ENCODE results near the gene SPEG.

The SPEG gene

DNA sequence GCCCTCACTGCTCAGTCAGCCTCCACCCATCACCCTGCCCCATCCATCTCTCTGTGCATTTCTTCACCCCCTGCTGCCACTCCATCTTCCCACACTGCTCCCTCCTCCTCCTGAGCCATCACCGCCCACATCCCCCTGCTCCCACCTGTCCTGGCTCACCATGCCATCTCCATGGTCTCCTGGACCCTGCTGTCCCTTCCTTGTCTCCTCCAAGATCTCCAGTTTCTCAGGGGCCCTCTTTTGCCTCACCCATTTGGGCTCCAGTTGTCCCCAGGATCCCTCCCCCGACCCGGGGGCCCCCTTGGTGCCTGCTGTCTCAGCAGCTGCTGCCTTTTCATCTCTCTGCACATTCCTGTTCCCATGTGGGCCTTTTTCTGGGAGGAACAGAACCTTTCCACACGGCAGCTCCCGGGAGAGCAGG, 10.6 kb downstream of the SPEG start:
- DNase-seq (ENCODE audit: low read depth, low spot score) = no peak
- Histone ChIP-seq H3K9ac (ENCODE audit: insufficient read length, low read depth) (peak overlapping the region; percentile 8), H3K9me3 (ENCODE audit: insufficient read depth, low read length) (no peaks in the 10 kb centered on the region), H3K4me1 (ENCODE audit: insufficient read depth, insufficient read length) (peaks cover 26% of the 10 kb centered on the region), H3K27me3 (ENCODE audit: insufficient read depth, insufficient read length) (peaks cover 25% of the 10 kb centered on the region), H3K36me3 (ENCODE audit: insufficient read depth, insufficient read length, low read length) (peaks cover 41% of the 10 kb centered on the region), H3K4me3 (ENCODE audit: insufficient read length, low read depth) (no peak overlapping the region)
- TF ChIP-seq YY1 (IDR thresholded peaks at IDR 0.05; ENCODE audit: insufficient read depth, insufficient read length) (no peak), ZNF274 (IDR thresholded peaks at IDR 0.05; ENCODE audit: low read depth, low read length) (no peak), SUZ12 (IDR thresholded peaks at IDR 0.05; ENCODE audit: extremely low read depth, insufficient read depth, insufficient read length) (no peak)

DNA sequence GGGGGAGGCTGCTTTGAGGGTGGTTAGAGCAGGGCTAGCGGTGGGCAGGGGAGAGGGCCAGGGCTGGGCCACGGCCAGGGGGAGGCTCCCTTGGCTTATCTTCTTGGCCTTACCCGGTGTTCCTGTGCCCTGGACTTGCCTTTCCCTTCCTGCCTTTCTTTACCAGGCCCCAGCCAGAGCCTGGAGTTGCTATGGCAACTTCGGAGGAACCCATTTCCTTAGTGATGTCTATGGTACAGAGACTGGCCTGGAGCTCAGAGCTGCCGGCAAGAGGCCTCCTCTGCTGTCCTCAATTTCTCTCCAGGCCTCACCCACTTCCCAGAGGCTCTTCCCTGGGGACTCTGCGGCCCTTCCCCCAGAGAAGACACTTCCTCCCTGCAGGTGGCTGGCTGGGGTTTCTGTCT, 11.5 kb downstream of the SPEG start:
- H3K9me3 ChIP-seq (ENCODE audit: insufficient read depth, low read length) = no peaks in the 10 kb centered on the region
- H3K27me3 ChIP-seq (ENCODE audit: insufficient read depth, insufficient read length) = peaks cover 19% of the 10 kb centered on the region
- no peak overlapping the region for H3K4me3 ChIP-seq (ENCODE audit: insufficient read length, low read depth)
- peaks cover 26% of the 10 kb centered on the region for H3K4me1 ChIP-seq (ENCODE audit: insufficient read depth, insufficient read length)
- peaks cover 49% of the 10 kb centered on the region for H3K36me3 ChIP-seq (ENCODE audit: insufficient read depth, insufficient read length, low read length)
- DNase-seq (ENCODE audit: low read depth, low spot score) = peak; percentile 49
- no peak overlapping the region for H3K9ac ChIP-seq (ENCODE audit: insufficient read length, low read depth)
- TF ChIP-seq YY1 (IDR thresholded peaks at IDR 0.05; ENCODE audit: insufficient read depth, insufficient read length) (no peak), SUZ12 (IDR thresholded peaks at IDR 0.05; ENCODE audit: extremely low read depth, insufficient read depth, insufficient read length) (no peak), ZNF274 (IDR thresholded peaks at IDR 0.05; ENCODE audit: low read depth, low read length) (no peak)

DNA sequence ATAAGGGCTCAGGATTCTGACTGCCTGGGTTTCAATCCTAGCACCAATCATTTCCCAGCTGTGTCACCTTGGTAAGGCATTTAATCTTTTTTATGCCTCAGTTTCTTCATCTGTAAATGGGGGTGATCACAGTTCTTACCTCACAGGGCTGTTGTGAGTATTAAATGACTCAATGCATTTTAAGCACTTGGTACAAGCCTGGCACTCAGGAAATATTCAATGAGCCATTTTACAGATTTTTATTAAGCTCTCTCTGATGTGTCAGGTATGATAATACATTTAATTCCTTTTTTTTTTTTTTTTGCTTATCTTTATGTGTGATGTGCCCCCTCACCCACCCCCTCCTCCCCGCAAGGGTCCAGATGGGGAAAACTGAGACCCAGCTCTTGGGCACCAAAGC, 12.0 kb downstream of the SPEG start:
- Histone ChIP-seq H3K9me3 (ENCODE audit: insufficient read depth, low read length) (no peaks in the 10 kb centered on the region), H3K4me1 (ENCODE audit: insufficient read depth, insufficient read length) (peaks cover 30% of the 10 kb centered on the region), H3K9ac (ENCODE audit: insufficient read length, low read depth) (no peak overlapping the region), H3K4me3 (ENCODE audit: insufficient read length, low read depth) (no peak overlapping the region), H3K36me3 (ENCODE audit: insufficient read depth, insufficient read length, low read length) (peaks cover 55% of the 10 kb centered on the region), H3K27me3 (ENCODE audit: insufficient read depth, insufficient read length) (peaks cover 13% of the 10 kb centered on the region)
- DNase-seq (ENCODE audit: low read depth, low spot score) = no peak
- TF ChIP-seq ZNF274 (IDR thresholded peaks at IDR 0.05; ENCODE audit: low read depth, low read length) = no peak
- no peak for TF ChIP-seq YY1 (IDR thresholded peaks at IDR 0.05; ENCODE audit: insufficient read depth, insufficient read length)
- no peak for TF ChIP-seq SUZ12 (IDR thresholded peaks at IDR 0.05; ENCODE audit: extremely low read depth, insufficient read depth, insufficient read length)

DNA sequence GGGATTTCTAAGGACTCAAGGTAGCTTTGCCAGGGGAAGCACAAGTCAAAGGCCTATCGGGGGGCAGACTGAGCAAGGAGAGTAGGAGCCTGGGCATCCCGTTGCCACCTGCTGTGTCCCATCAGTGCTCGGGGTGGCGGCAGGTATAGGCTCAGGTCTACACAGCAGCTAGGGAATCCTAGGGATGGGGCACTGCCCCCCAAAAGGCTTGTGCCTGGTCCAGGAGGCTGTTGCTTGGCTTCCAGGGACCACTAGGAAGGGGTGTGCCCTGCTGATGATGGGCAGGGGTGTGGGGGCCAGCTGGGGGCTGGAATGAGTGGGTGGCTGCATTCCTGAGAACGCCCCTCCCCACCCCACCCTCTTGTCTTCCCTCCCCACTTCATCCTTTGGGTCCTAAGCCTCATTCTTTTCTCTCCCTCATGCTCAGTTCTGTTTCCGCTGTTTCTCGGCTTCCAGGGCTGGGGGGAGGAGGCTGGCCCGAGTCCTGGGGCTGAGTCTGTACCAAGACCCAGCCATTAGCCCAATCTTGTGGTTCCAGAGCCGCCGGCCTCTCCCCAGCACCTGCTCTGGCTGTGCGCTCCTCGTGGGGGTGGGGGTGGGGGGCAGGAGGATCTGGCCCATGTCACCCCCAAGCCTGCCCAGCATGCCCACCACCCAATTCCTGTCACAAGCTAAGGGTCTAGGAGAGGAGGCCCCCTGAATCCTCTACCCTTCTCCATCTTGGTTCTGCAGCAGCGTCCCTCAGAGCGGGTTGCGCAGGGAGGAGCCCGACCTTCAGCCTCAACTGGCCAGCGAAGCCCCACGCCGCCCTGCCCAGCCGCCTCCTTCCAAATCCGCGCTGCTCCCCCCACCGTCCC, 12.8 kb downstream of the SPEG start:
- Histone ChIP-seq H3K4me1 (ENCODE audit: insufficient read depth, insufficient read length) (peaks cover 32% of the 10 kb centered on the region), H3K9me3 (ENCODE audit: insufficient read depth, low read length) (no peaks in the 10 kb centered on the region), H3K36me3 (ENCODE audit: insufficient read depth, insufficient read length, low read length) (peaks cover 60% of the 10 kb centered on the region), H3K27me3 (ENCODE audit: insufficient read depth, insufficient read length) (peaks cover 12% of the 10 kb centered on the region), H3K9ac (ENCODE audit: insufficient read length, low read depth) (no peak overlapping the region), H3K4me3 (ENCODE audit: insufficient read length, low read depth) (no peak overlapping the region)
- no peak for DNase-seq (ENCODE audit: low read depth, low spot score)
- TF ChIP-seq YY1 (IDR thresholded peaks at IDR 0.05; ENCODE audit: insufficient read depth, insufficient read length) (no peak), SUZ12 (IDR thresholded peaks at IDR 0.05; ENCODE audit: extremely low read depth, insufficient read depth, insufficient read length) (no peak), ZNF274 (IDR thresholded peaks at IDR 0.05; ENCODE audit: low read depth, low read length) (no peak)

DNA sequence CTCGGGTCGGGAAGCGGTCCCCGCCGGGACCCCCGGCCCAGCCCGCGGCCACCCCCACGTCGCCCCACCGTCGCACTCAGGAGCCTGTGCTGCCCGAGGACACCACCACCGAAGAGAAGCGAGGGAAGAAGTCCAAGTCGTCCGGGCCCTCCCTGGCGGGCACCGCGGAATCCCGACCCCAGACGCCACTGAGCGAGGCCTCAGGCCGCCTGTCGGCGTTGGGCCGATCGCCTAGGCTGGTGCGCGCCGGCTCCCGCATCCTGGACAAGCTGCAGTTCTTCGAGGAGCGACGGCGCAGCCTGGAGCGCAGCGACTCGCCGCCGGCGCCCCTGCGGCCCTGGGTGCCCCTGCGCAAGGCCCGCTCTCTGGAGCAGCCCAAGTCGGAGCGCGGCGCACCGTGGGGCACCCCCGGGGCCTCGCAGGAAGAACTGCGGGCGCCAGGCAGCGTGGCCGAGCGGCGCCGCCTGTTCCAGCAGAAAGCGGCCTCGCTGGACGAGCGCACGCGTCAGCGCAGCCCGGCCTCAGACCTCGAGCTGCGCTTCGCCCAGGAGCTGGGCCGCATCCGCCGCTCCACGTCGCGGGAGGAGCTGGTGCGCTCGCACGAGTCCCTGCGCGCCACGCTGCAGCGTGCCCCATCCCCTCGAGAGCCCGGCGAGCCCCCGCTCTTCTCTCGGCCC, 13.6 kb downstream of the SPEG start:
- Histone ChIP-seq H3K9ac (ENCODE audit: insufficient read length, low read depth) (no peak overlapping the region), H3K4me3 (ENCODE audit: insufficient read length, low read depth) (no peak overlapping the region), H3K27me3 (ENCODE audit: insufficient read depth, insufficient read length) (peaks cover 4% of the 10 kb centered on the region), H3K36me3 (ENCODE audit: insufficient read depth, insufficient read length, low read length) (peaks cover 58% of the 10 kb centered on the region), H3K4me1 (ENCODE audit: insufficient read depth, insufficient read length) (peaks cover 32% of the 10 kb centered on the region), H3K9me3 (ENCODE audit: insufficient read depth, low read length) (no peaks in the 10 kb centered on the region)
- no peak for DNase-seq (ENCODE audit: low read depth, low spot score)
- TF ChIP-seq SUZ12 (IDR thresholded peaks at IDR 0.05; ENCODE audit: extremely low read depth, insufficient read depth, insufficient read length) (no peak), YY1 (IDR thresholded peaks at IDR 0.05; ENCODE audit: insufficient read depth, insufficient read length) (no peak), ZNF274 (IDR thresholded peaks at IDR 0.05; ENCODE audit: low read depth, low read length) (no peak)

DNA sequence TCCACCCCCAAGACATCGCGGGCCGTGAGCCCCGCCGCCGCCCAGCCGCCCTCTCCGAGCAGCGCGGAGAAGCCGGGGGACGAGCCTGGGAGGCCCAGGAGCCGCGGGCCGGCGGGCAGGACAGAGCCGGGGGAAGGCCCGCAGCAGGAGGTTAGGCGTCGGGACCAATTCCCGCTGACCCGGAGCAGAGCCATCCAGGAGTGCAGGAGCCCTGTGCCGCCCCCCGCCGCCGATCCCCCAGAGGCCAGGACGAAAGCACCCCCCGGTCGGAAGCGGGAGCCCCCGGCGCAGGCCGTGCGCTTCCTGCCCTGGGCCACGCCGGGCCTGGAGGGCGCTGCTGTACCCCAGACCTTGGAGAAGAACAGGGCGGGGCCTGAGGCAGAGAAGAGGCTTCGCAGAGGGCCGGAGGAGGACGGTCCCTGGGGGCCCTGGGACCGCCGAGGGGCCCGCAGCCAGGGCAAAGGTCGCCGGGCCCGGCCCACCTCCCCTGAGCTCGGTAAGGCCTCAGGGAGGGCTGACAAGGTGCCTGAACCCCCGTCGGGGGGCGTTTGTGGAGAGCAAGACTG, 14.2 kb downstream of the SPEG start:
- TF ChIP-seq YY1 (IDR thresholded peaks at IDR 0.05; ENCODE audit: insufficient read depth, insufficient read length) (no peak), ZNF274 (IDR thresholded peaks at IDR 0.05; ENCODE audit: low read depth, low read length) (no peak), SUZ12 (IDR thresholded peaks at IDR 0.05; ENCODE audit: extremely low read depth, insufficient read depth, insufficient read length) (no peak)
- Histone ChIP-seq H3K36me3 (ENCODE audit: insufficient read depth, insufficient read length, low read length) (peaks cover 57% of the 10 kb centered on the region), H3K4me1 (ENCODE audit: insufficient read depth, insufficient read length) (peaks cover 38% of the 10 kb centered on the region), H3K4me3 (ENCODE audit: insufficient read length, low read depth) (no peak overlapping the region), H3K9me3 (ENCODE audit: insufficient read depth, low read length) (no peaks in the 10 kb centered on the region), H3K27me3 (ENCODE audit: insufficient read depth, insufficient read length) (no peaks in the 10 kb centered on the region), H3K9ac (ENCODE audit: insufficient read length, low read depth) (no peak overlapping the region)
- DNase-seq (ENCODE audit: low read depth, low spot score) = no peak

DNA sequence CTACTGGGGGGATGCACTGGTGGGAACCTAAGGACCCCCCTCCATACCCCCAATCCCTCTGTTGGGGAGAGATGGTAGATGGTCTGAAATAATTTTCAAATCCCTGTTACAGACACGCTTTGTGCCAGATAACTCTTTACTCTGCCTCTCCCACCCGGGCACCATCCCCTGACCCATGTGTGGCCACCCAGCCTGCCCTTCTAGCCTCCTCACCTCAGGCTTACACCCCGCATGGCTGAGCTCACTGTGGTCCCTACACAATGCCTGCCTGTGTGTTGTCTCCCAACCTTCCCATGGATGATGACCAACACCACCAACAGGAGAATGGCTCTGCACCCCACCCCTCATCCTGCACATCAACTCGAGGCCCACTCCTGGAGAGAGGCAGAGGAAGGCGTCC, 15.0 kb downstream of the SPEG start:
- Histone ChIP-seq H3K4me3 (ENCODE audit: insufficient read length, low read depth) (no peak overlapping the region), H3K9ac (ENCODE audit: insufficient read length, low read depth) (no peak overlapping the region), H3K9me3 (ENCODE audit: insufficient read depth, low read length) (no peaks in the 10 kb centered on the region), H3K4me1 (ENCODE audit: insufficient read depth, insufficient read length) (peaks cover 44% of the 10 kb centered on the region), H3K27me3 (ENCODE audit: insufficient read depth, insufficient read length) (no peaks in the 10 kb centered on the region), H3K36me3 (ENCODE audit: insufficient read depth, insufficient read length, low read length) (peaks cover 59% of the 10 kb centered on the region)
- TF ChIP-seq SUZ12 (IDR thresholded peaks at IDR 0.05; ENCODE audit: extremely low read depth, insufficient read depth, insufficient read length) (no peak), YY1 (IDR thresholded peaks at IDR 0.05; ENCODE audit: insufficient read depth, insufficient read length) (no peak), ZNF274 (IDR thresholded peaks at IDR 0.05; ENCODE audit: low read depth, low read length) (no peak)
- DNase-seq (ENCODE audit: low read depth, low spot score) = no peak
